GM18511 (cell line): Measurements from ENCODE around the gene P2RY8.
"Not testable (repeated sequence)": the region's sequence is repeated elsewhere in the genome, so short reads cannot be mapped to it uniquely, and the experiment has no call there.

Experiments
- ATAC-seq: cut with Tn5 transposase; IDR thresholded peaks from one replicate; pipeline ENCODE4 v1.9.1; 2021; ENCODE audit warnings: mild to moderate bottlenecking, moderate library complexity; ENCODE audit not compliant: unreplicated experiment

The P2RY8 gene

DNA sequence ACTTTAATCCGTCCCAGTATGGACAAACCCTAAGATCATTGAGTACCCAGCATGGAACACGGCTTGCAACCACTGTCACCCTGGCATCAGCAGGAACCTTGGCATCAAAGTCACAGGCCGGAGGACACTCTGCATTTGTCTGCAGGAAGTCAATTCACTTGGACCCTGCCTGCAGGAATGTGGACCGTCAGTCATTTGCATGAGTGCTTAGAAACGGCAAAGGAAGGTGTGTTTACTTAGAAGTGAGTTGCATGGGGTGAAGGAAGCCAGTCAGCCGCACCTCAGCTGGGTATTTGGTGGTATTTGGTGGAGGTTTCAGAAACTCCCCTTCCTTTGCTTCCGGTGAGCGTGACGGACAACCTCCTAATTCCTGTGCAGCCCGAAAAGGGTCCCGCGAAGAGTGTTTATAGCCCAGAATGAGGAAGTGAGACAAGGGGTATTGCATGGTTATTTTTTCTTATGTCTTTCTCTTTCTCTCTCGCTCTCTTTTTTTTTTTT, 15.5 kb downstream of the P2RY8 start:
- peak; percentile 88 for ATAC-seq

DNA sequence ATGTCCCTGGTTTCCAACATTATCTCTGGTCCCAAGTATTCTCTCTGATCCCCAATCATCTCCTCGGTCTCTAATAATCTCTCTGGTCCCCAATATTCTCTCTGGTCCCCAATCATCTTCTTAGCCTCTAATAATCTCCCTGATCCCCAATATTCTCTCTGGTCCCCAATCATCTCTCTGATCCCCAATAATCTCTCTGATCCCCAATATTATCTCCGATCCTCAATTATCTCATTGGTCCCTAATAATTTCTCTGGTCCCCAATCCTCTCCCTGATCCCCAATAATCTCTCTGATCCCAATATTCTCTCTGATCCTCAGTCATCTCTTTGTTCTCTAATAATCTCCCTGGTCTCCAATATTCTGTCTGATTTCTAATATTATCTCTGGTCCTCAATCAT, 16.6 kb downstream of the P2RY8 start:
- no peak for ATAC-seq

DNA sequence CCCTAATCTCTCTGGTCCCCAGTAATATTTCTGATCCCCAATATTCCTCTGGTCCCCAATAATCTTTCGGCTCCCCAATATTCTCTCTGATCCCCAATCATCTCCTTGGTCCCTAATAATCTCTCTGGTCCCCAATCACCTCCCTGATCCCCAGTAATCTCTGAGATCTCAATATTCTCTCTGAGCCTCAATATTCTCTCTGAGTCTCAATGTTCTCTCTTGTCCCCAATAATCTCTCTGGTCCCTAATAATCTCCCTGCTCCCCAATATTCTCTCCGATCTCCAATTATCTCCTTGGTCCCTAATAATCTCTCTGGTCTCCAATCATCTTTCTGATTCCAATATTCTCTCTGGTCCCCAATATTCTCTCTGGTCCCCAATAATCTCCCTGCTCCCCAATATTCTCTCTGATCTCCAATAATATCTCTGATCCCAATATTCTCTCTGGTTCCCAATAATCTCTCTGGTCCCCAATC, 17.9 kb downstream of the P2RY8 start:
- no peak for ATAC-seq

DNA sequence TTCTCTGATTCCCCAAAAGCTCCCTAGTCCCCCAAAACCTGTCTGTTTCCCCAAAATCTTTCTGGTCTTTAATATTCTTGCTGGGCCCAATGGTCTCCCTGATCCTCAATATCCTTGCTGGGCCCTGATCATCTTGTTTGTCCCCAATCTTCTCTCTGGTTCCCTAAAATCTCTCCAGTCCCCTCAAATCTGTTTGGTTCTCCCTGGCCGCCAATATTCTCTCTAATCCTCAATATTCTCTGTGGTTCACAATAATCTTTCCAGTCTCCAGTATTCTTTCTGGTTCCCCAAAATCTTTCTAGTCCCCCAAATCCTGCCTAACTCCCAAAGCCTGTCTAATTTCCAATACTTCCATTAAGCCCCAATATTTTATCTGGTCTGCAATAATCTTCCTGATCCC, 18.5 kb downstream of the P2RY8 start:
- no peak for ATAC-seq

DNA sequence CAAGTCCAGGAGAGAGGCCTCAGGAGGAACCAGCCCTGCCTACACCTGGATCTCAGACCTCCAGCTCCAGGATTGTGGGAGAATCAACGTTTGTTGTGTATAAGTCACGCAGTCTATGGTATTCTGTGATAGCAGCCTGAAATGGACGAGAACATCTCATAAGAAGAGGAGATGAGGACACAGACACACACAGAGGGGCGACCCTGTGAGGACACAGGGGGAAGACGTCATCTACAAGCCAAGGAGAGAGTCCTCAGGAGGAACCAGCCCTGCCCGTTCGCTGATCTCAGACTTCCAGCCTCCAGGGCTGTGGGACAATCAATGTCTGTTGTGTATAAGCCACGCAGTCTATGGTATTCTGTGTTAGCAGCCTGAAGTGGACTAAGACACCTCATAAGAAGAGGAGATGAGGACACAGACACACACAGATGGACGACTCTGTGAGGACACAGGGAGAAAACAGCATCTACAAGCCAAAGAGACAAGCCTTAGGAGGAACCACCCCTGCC, 20.3 kb downstream of the P2RY8 start:
- ATAC-seq = no peak

DNA sequence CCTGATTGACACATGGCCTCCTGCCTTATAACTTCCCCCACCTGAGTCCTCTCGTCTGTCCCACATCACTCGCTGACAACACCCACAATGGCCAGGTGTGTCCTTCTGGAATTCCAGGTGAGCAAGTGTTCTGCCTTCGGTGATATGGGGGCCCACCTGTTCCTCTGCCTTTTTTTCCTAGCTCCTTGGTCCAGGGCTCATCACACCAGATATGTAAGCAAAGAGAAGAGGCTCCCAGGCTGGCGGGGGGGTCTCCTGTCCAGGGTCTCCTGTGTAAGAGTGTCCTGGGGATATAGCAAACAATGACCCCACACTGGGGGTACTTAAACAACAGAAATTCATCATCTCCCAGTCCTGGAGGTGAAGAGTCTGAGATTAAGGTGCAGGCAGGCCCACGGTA, 25.2 kb downstream of the P2RY8 start:
- ATAC-seq = no peak

DNA sequence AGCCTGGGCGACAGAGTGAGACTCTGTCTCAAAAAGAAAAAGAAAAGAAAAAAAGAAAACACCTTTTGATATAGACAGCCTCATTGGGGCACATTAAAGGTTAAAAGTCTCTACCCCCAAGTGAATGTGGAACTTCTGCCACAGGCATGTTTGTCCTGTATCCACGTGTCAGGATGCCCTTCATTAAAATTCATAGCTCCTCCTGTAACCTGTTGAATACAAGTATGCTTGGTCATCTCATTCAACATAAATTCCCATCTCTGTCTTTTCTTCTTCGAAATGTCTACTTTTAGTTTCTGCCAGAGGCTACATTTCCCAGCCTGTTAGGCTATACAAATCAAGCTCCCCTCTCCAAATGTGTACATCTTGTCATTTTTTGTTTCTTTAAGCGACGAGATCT, 25.8 kb downstream of the P2RY8 start:
- ATAC-seq = no peak

DNA sequence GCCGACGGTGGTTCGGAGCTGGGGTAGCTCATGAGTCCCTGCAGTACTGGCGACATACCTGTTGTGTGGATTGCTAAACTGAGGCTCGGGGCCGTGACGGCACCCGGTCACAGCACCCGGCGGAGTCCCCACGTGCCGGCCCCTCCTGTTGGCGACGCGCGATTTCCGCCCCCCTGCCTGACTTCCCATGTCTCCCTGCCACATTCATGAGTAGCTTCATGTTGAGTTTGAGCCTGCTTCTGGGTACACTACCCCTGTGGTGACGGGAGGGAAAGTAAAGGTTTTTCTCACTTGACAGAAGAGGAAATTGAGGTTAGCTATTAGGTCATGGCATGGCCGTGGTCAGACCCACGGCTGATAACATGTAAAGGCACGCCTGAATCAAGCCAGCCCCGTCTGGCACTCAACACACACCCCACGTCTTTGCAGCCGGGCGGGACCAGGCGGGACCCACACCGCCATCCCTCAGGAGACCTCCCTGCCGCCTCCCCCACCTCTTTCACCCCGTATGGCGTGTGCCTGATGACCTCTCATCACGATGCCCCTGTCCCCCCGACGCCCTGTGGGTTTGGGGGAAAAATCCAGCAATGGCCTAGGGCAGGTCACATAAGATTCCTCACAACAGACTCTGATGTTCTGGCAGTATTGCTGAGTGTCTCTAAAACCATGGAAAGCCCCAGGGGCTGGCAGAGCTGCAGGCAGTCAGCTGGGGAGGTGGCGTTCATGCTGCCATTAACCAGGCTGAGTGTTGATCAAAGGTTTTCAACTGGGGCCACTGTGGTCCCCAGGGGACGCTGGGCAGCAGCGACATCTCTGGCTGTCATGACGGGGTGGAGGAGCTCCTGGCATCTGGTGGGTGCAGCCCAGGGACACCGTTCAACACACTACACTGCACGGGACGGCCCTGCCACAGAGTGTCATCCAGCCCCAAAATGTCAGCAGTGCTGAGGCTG, 29.2 kb downstream of the P2RY8 start:
- ATAC-seq = peak; percentile 81

DNA sequence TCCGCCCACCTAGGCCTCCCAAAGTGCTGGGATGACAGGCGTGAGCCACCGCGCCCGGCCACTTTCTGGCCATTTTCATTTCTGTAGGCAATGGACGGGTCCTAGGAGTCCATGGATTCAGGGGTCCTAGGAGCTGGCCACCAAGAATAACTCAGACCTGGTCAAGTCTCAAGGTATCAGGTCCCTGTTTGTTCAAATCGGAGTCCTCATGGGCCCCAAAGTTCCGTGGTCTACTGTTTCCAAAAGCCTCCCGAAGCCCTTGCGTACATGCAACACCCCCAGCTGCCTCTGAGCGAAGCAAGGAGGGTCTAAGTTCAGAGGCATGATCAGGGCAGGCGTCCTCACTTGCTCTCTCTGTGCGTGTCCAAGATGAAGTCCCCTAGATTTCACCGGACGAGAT, 30.1 kb downstream of the P2RY8 start:
- no peak for ATAC-seq

DNA sequence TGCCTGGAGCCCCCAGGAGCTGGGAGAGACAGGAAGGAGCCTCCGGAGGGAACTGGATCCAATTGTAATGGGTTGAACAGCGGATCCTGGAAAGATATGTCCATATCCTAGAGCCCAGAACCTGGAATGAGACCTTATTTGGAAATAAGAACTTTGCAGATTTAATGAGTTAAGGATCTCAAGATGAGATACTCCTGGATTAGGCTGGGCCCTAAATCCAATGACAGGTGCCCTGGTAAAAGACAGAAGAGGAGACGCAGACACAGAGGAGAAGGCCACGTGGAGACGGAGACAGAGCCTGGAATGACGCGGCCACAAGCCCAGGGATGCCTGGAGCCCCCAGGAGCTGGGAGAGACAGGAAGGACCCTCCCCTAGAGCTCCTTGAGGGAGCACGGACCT, 34.1 kb downstream of the P2RY8 start:
- ATAC-seq = no peak

DNA sequence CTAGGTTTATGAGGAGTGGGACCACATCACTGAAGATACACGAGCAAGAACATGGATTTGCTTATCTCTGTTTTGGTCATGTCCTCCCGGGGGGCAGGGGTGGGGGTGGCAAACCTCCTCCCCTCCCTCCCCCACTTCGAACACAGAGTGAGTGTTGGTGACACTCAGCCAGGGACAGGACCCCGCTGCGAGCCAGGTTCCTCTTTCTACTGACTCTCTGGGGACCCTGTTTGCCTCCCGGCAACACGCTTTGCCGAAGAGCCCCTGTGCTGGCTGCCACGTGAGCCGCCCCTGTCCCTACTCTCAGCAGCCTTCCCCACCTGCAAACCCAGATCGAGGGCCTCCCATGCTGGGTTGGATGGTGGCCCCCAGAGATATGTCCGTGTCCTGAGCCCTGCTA, 34.7 kb downstream of the P2RY8 start:
- peak; percentile 56 for ATAC-seq

DNA sequence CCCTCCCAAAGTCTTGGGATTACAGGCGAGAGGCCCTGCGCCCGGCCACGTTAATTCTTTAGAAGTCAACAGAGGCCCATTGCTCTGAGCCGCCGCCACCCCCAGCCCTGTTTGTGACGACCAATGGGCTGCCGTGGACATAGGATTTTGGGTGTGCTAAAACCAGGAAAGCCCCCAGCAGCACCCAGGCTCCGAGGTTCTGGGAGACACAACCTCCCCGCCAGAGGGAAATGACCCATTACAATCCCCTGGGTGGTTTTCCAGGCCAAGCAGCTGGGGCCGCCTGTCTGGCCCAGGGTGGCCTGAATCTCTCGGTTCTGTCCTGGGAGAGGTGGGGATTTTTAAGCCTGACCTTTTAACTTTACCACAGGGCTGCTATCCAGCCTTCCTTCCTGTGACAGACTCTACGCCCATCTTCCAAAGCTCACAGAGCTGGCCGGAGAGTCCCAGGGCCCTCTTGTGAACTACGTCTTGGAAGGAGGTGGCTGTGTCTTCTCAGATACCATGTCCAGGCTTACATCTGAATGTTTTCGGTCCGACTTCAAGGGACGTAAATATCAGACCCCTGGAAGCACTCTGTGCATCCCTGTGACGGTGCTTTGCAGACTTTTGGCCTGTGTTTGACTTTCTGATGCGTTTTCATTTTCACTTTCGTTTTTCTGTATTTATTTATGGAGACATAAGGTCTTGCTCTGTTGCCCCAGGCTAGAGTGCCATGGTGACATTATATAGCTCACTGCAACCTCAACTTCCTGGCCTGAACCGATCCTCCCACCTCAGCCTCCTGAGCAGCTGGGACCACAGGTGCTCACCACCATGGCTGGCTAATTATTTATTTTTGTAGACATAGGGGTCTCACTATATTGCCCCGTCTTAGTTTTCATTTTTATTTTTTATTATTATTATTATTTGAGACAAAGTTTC, 36.0 kb downstream of the P2RY8 start:
- peak; percentile 63 for ATAC-seq

DNA sequence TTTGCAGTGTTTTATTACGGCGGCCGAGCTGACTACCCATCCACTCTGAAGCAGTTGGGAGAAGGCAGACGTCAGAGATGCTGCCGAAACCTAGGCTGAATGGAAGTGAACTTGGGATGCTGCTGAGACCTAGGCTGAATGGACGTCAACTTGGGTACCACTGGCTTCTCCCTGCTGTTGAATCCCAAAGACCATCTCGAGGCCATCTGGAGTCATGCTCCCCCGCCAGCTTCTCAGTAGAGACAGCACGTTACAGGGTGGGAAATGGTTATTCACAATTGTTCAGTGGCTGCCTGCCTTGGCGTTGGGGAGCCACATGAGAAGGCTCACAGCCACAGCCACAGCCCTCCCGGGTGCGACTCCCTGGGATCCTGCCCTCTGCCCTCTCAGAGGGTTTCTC, 40.9 kb downstream of the P2RY8 start:
- ATAC-seq = no peak

DNA sequence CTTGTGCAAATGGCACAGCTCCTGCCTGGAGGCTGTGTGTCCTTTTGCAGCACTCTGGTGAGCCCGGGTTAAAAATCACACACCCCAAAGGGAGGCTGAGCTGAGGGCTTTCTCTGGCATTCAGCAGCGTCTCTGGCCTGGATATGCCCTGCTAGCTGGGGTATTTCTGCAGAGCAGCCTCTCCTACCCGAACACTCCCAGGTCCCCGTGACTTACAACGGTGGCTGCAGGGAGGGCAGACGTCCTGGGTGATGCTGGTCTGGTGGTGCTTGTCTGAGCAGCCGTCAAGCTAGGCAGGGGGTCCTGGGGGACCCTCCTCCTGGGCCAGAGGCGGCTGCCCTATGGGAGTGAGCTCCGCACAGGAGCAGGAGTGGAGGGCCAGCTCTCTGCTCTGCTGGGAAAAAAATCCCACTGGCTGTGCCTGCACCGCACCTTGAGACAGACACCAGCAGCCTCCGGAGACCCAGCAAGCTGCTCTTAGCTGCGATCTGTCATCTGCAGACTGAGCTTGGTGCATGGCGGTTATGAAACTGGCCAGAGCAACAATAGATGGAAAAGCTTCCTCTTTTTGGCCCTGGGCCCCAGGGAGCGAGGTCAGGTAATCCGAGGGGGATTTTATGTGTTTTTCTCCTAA, 43.0 kb downstream of the P2RY8 start:
- ATAC-seq = peak; percentile 69

DNA sequence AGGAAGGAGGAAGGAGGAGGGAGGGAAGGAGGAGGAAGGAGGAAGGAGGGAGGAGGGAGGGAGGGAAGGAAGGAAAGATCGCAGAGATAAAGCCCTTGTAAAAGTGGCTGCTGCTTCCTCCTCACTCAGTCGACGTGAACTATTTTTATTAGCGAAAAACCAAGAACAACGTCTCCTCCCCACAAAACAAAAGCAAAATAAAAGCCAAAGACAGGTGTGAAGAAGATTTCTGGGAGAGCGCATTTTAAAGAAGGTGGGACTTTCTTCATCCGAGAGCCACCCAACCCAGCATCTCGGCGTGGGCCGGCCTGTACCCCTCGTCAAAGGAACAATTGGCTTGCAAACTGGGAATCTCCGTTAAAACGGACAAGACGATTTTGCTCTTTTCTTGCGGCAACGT, 43.6 kb downstream of the P2RY8 start:
- ATAC-seq = no peak

DNA sequence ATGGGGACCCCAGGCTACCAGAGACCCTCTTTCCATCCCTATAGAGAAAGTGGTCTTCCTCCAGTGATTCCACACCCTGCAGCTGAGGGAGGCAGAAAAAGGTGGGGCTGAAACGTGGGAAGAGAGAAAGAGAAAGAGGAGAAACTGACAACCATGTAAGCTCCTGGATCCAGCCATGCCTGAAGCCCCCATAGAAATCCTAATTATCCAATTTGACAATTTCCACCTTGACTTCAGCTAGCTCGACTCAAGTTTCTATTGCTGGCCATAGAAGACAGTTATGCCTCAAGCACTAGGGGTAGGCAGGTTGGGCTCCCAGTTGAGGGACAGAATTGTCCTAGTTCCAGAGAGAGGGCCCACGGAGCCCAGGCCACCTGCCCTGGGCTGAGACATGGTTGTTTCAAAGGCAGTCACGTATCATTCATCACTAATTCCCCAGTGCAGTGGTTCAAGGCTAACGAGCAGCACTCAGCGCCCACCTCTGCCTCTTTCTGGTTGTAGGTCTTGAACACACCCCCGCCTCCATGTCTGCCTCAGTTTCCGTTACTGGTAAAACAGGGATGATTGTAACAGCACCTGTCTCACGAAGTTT, 44.5 kb downstream of the P2RY8 start:
- no peak for ATAC-seq

DNA sequence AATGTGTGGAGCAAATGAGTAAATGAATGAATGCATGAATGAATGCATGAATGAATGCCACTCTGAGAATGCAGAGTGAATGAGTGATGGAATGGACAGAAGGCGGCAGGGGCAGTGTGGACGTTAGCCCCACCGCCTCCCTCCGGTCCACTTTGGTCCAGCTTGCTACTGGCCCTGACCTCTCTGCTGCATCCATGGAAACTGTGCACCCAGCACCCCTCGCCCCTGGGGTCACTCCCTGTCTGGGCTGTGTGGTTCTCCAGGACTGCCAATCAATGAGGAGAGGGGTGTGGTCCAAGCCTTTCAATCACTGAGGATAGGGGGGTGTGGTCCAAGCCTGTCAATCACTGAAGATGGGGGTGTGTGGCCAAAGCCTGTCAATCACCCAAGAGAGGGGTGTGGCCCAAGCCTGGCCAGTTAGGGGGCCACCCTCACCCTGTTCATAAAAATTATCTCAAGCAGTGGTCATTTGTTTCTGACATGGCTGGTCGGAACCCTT, 45.1 kb downstream of the P2RY8 start:
- peak; percentile 85 for ATAC-seq

DNA sequence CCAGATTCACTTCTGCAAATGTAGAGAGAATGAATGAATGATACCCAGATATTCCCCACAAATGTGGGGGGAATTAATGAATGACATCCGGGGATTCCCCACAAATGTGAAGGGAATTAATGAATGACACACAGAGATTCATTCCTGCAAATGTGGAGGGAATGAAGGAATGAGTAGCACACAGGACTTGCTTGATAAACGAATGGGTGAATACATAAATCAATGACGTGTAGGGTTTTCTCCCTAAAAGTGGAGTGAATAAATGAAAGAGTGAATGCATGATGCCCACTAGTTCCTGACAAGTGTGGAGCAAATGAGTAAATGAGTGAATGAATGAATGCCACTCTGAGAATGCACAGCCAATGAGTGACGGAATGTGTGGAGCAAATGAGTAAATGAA, 45.7 kb downstream of the P2RY8 start:
- not testable (repeated sequence) for ATAC-seq

DNA sequence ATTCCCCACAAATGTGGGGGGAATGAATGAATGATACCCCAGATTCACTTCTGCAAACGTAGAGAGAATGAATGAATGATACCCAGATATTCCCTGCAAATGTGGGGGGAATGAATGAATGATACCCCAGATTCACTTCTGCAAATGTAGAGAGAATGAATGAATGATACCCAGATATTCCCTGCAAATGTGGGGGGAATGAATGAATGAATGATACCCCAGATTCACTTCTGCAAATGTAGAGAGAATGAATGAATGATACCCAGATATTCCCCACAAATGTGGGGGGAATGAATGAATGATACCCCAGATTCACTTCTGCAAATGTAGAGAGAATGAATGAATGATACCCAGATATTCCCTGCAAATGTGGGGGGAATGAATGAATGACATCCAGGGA, 46.3 kb downstream of the P2RY8 start:
- ATAC-seq = not testable (repeated sequence)

DNA sequence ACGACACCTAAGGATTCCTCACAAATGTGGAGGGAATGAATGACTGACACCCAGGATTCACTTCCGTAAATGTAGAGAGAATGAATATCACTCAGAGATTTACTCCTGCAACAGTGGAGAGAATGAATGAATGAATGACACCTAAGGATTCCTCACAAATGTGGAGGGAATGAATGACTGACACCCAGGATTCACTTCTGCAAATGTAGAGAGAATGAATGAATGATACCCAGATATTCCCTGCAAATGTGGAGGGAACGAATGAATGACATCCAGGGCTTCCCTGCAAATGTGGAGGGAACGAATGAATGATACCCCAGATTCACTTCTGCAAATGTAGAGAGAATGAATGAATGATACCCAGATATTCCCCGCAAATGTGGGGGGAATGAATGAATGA, 47.6 kb downstream of the P2RY8 start:
- not testable (repeated sequence) for ATAC-seq
